ENCODE results near the gene KCNJ3.

KCNJ3 gene, protein sequence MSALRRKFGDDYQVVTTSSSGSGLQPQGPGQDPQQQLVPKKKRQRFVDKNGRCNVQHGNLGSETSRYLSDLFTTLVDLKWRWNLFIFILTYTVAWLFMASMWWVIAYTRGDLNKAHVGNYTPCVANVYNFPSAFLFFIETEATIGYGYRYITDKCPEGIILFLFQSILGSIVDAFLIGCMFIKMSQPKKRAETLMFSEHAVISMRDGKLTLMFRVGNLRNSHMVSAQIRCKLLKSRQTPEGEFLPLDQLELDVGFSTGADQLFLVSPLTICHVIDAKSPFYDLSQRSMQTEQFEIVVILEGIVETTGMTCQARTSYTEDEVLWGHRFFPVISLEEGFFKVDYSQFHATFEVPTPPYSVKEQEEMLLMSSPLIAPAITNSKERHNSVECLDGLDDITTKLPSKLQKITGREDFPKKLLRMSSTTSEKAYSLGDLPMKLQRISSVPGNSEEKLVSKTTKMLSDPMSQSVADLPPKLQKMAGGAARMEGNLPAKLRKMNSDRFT

GRCh38 chr2:154698296-154698720 lies at the start of gene KCNJ3:
KCNJ3 (plus strand) TSS chr2:154698695; CDS start chr2:154698776, 81 bp downstream.
- TF ChIP-seq CTCF (IDR thresholded peaks at IDR 0.05; ENCODE audit: low read depth, low read length), result no peak
- DNase-seq (ENCODE audit: extremely low read depth, low read depth), result no peak

DNA sequence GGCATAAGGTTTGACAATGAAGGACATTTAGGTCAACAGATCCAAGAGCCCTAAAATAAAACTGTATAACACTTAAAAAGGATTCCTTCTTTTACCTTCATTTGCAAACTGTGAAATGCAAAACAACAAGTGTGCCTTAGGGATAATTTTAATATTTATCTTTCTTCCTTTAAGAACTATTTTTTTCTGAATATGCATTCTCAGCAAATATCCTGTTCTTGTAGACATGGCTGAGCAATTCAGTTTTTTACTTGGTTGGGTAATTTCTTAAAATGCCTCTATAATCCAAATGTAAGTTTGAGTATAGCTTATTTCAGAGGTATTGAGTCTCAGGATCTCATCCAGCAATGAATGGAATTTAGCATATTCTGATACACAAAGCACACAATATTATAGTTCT lies 43.0 kb upstream of the KCNJ3 start:
- no peak for DNase-seq (ENCODE audit: extremely low read depth, low read depth)
- no peak for TF ChIP-seq CTCF (IDR thresholded peaks at IDR 0.05; ENCODE audit: low read depth, low read length)

DNA sequence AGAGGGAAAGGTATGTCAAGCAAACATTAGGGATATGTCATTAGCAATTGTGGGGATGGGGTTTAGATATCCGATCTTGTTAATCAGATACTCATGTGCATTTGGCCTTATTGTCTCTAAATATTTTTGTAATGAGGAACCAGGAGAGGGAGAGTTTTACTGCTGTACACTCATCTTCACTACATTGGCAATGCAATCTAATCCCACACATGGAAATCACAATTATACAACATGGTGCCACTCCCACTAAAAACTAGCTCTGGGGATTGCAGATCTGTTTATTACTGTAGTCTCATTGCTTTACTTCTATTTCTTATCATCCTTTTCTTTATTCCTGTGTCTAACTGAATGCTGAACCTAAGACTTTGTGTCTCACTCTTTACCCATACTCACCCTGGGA lies 39.6 kb upstream of the KCNJ3 start:
- no peak for TF ChIP-seq CTCF (IDR thresholded peaks at IDR 0.05; ENCODE audit: low read depth, low read length)

GRCh38 chr2:154664248-154664647 lies 34.2 kb upstream of the KCNJ3 start:
- DNase-seq (ENCODE audit: extremely low read depth, low read depth), result no peak
- no peak for TF ChIP-seq CTCF (IDR thresholded peaks at IDR 0.05; ENCODE audit: low read depth, low read length)

More for the DNA sequence above, 39.6 kb upstream of the KCNJ3 start:
- DNase-seq (ENCODE audit: extremely low read depth, low read depth), result no peak

DNA sequence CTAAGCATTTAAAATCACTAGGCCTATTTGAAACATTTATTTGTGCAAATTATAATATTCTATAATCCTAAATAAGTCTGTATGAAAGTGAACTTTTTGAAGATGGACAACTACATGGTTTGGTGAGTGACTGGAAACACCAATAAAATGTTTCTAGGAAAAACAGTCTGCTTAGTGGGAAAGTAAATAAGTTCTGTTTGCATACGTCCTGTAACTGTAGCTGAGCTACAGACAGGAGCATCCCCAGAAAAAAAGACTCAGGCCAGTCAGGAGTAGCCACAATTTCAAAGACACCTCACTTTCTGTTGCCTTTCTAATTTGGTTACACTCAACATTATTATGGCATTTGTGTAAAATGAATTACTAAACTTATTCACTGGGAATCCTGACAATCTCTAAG lies 28.4 kb upstream of the KCNJ3 start:
- DNase-seq (ENCODE audit: extremely low read depth, low read depth), result no peak
- TF ChIP-seq CTCF (IDR thresholded peaks at IDR 0.05; ENCODE audit: low read depth, low read length), result no peak

- DNase-seq (ENCODE audit: extremely low read depth, low read depth), result no peak
- no peak for TF ChIP-seq CTCF (IDR thresholded peaks at IDR 0.05; ENCODE audit: low read depth, low read length)
These were observed 24.8 kb upstream of the KCNJ3 start for GRCh38 chr2:154673694-154674093.

GRCh38 chr2:154677401-154677800 lies 21.1 kb upstream of the KCNJ3 start:
- no peak for TF ChIP-seq CTCF (IDR thresholded peaks at IDR 0.05; ENCODE audit: low read depth, low read length)
- DNase-seq (ENCODE audit: extremely low read depth, low read depth), result no peak

Data from AG09319 (cell line).